ENCODE results near the gene TOMM7. TPM values are rescaled to one million over a fixed set of nuclear protein-coding genes. Genes with fewer than 3 reads are reported as not detected.
"Not testable (repeated sequence)": the region's sequence is repeated elsewhere in the genome, so short reads cannot be mapped to it uniquely, and the experiment has no call there.

TOMM7 gene
- total RNA-seq, 1 donor from 2014 or later, result 272 TPM

GRCh38 chr7:22787951-22788350 is 34.7 kb downstream of the TOMM7 start:
- no peak for DNase-seq (ENCODE audit: low read depth)

DNA sequence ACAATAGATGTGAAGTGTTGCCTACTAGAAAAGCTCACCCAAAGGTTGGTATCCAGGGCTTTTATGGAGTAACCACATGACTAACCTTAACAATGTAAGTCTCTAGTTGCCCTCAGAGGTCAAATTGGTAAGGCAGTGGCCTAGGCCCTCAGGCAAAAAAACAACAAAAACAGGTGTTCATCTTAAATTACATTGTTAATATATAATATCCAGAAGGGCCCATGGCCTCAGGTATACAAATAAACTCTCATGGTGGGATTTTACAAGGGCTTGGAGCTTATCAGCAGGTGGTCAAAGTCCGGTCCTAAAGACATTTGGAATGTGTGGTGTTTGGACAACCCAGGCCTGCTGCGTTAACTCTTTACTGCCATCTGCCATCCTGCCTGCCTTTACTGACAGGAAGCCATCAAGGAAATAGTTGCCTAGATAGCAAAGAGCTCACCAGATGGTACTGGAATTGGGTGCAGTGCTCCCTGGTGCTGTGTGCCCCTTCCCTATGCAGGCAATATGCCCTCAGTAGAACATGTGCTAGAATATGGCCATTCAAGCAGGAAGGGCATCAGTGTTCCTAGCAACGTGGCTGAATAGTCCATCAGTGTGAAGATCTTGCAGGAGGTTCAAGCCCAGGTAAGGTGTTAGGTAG is 36.2 kb downstream of the TOMM7 start:
- DNase-seq (ENCODE audit: low read depth), result no peak

DNA sequence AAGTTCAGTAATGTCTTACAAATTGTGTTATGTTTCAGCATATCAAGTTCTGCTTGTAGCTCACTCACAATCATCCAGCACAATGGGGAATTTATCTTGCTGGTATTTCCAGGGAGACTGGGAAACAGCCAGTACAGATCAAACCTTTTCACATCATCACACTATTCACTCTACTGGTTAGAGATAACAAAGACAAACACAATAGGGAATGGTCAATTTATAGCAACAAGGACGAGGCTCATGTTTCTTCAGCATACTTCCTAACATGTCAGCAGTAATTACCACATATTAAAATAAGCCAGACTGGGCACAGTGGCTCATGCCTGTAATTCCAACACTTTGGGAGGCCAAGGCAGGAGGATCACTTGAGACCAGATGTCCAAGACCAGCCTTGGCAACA is 38.3 kb downstream of the TOMM7 start:
- peak; percentile 37 for DNase-seq (ENCODE audit: low read depth)

- DNase-seq (ENCODE audit: low read depth), result no peak
These were observed 39.2 kb downstream of the TOMM7 start for GRCh38 chr7:22783421-22783820.

DNA sequence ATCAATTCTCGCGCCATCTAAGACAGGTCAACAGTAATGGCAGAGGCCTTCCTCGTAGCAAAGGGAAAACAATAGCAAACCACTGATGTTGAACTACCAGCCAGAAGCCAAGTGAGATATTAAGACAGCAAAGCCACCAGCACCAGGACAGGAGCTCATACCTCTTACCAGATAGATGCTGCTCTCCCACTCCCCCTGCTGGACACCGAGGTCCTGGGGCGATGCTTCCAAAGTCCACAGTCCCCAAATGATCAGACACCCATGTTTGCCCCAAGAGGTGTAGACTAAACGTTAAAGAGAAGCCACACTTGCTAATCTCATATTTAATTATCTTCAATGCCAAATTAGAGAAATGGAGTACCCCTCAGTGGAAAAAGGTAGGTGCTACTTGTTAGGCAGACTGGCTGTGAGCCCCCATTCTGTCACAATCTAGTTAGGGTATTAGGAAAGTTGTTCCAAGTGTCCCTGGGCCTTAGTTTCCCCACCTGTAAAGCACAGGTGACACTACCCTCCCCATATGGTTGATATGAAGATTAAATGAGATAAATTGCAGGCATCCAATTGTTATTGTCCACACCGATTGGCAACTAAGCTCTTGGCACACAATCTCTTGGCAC is 39.9 kb downstream of the TOMM7 start:
- peak; percentile 69 for DNase-seq (ENCODE audit: low read depth)

DNA sequence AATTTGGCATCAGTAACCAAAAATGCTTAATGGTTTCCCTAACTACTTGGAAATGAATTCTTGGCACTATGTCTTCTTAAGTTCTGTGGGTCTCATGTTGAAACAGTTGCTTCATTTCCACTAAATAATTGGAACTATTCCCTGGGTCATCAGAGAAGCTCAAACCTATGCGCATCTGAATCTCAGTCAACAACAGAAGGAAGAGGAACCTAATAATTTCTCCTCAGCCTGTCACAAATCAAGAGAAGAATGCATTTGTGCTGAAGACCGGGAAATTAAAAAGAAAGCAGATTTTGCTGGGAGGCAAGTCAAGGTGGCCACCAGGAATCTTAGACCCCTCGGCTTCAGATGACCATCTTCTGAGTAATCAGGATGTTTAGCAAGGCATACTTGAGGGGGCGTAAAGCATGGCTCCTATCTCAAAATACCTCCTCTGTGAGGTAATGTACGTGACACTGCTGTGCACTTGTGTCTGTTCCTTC is 41.4 kb downstream of the TOMM7 start:
- peak; percentile 44 for DNase-seq (ENCODE audit: low read depth)

DNA sequence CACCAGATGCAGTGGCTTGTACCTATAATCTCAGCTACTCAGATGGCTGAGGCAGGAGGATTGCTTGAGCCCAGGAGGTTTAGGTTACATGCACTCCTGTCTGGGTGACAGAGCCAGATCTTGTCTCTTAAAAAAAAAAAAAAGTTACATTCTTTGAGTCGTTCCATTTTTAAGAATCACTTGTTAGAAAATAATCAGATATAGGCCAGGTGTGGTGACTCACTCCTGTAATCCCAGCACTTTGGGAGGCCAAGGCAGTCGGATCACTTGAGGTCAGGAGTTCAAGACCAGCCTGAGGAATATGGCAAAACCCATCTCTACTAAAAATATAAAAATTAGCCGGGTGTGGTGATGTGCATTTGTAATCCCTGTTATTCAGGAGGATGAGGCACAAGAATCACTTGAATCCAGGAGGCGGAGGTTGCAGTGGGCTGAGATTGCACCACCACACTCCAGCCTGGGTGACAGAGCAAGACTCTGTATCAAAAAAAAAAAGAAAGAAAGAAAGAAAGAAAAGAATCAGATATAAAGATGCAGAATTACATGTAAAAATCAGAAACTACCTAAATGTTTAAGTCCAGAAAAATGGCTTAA is 42.8 kb downstream of the TOMM7 start:
- DNase-seq (ENCODE audit: low read depth), result not testable (repeated sequence)

GRCh38 chr7:22776964-22777363 is 45.7 kb downstream of the TOMM7 start:
- DNase-seq (ENCODE audit: low read depth), result no peak

- DNase-seq (ENCODE audit: low read depth), result no peak
These were observed 49.8 kb downstream of the TOMM7 start for GRCh38 chr7:22772885-22773284.

DNA sequence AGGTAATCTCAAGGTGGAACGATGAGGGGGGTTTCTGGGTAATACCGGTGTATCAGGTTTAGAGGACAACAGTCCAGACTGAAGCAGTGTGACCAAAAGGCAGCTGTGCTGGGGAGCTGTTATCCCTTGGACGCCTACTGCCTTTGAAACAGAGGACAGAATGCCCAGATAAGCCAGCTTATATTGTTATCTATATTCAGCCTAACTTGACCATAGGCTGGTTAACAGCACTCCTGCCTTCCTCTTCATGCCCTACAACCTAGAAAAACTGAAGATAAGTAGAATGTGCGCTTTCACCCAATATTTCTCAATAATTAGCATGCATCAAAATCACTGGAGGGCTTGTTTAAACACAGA is 50.8 kb downstream of the TOMM7 start:
- no peak for DNase-seq (ENCODE audit: low read depth)

GRCh38 chr7:22771194-22771871 is 51.3 kb downstream of the TOMM7 start:
- no peak for DNase-seq (ENCODE audit: low read depth)

DNA sequence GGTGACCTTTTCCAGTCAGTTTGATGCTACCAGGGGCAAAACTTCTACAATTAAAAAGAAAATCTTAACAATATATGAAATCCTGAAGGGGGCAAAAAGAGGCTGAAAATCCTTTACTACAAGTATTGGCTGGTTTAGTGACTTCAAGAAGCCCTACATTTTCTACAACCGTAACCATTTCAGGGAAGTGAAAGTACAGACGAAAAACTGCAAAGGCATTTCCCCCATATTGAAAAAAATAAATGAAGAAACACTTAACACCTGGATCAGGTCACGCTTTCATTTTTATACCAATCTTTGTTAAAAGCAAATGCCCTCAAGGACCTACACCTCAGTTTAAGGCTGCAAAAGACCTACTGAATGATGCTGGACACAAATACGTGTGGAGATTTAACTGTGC is 57.0 kb downstream of the TOMM7 start:
- no peak for DNase-seq (ENCODE audit: low read depth)

Other genes starting within 250 kb of the TOMM7 start
- 0.56 TPM in 1 of 2 replicates, not detected in the other for gene IL6, start 95.6 kb downstream of the TOMM7 start, total RNA-seq
- gene HYCC1, start 191.3 kb upstream of the TOMM7 start, total RNA-seq, result 126 and 154 TPM in 2 replicates